Stimulated activated CD8-positive, alpha-beta memory T cell treated with anti-CD3 and anti-CD28 coated beads, Interleukin-2, amount 100 ng/mL, for 48 hours (primary cell): Measurements from ENCODE around the gene PNCK.
"Not testable (repeated sequence)": the region's sequence is repeated elsewhere in the genome, so short reads cannot be mapped to it uniquely, and the experiment has no call there.

Experiments used
- DNase-seq, 2 donors: peaks; one replicate each; pipeline ENCODE4 v3.0.0-alpha.2; 2020; ENCODE audit warnings: low read depth in 2 of 2

PNCK gene

DNA sequence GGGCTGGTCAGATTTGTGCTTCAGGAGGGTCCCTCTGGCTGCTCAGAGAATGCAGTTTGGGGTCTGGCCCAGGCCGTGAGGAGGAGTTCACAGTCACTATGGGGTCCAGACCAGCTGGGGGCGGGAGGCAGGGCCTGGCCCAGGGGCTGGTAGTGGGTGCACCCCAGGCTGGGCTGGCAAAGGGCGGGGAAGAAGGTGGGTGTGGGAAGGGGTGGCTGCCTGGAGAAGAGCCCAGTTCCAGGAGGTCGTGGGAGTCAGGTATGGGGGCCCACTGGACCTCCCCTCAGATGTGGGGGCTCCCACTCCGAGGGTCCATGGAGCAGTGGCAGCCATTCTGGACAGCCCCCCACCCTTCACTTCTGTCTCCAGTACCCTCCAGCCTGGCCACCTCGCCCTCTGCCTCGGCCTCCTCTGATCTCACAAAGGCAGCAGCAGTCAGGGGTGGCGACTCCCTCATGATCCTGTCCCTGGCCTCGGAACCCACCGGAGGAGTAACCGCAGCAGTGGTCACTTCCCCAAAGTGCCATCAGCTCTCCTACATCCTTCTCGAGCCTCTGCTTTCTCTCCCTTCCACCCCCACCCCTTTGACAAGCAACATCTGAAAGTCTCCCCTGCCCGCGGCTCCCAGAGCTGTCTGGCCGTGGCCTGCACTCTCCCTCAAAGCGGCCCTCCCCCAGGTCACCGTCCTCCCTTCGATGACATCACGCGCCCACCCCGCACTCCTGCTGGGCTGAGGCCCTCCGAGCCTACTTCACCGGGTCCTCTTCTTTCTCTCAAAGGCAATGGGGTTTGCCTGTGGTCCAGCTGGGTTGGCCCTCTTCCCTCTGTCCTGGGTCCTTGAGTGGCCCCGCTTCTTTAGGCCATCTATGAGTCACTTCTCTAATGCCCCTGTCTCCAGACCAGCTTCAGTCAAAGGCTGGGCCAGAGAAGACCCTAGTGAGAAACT is 12.4 kb upstream of the PNCK start:
- DNase-seq: no peak

DNA sequence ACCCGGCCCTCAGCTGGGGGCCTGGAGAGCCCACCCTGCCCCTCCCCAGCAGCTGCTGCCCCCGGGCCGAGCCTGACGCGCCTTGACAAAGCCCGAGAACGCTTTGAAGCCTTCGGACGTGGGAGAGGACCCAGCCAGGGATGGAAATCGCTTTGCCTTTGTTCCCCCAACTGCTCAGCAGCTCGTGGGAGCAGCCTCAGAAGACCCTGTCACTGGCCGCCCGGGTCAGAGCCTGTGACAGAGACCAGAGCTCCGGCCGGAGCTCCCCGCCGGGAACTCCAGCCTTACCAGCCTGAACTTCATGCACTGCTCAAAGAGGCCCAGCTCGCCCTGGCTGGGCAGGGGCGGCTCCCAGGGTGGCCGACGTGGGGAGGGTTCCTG is 11.5 kb upstream of the PNCK start:
- DNase-seq: no peak

DNA sequence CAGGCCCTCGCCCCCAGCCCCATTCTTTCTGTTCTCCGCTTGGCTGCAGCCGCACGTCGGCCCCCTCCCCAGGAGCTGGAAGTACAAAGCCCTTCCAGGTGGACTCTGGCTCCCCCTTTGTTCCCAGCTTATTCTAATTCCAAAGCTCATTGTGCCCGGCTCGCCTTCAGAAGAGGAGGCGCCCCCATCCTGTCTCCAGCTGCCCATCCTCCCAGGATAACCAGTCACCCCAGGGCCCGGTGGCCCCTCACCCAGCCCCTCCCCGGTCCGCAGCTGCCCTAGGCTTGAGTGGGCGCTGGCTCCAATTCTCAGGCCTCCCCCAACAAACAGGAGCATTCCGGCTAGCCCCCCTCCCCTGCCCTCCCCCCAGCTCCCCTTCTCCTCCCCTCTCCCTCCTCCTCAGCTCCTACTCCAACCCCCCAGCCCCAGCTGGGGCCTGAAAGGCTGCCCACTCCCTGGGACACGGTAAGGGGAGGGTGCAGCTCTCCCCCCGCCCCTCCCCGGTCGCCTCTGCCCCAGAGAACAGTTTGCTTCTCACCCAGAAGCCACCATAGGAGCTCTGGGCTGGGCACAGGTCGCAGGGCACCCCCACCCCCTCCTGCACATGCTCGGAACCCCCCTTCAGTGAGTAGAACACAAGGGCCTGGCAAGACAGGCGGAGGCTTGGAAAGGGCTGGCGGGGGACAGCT is 11.0 kb upstream of the PNCK start:
- no peak for DNase-seq

DNA sequence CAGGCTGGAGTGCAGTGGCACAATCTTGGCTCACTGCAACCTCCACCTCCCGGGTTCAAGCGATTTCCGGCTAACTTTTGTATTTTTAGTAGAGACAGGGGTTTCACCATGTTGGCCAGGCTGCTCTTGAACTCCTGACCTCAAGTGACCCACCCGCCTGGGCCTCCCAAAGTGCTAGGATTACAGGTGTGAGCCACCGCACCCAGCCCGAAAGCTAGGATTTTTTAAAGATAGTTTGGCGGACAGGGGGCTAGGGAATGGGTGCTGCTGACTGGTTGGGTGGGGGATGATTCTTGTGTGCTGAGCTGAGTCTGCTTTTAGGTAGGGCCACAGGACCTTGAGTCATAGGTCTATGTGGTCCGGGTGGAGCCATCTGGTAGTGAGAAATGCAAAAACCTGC is 9.9 kb upstream of the PNCK start:
- not testable (repeated sequence) for DNase-seq

DNA sequence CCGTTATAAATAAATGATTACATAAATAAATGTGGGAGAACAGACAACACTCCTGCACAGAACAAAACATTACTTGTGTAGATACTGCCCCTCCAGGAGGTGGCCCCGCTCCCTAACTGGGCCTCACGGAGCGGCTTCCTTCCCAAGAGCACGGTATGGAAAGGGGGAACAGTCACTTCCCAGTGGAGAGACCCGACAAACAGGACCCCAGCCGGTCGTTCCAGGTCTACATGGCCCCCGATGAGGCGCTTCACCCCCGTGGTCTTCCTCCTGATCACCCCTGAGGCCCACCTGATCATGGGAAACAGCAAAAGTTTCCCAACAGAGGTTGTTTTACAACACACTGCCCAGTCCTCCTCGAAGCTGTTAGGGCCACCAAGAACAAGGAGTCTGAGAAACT is 7.6 kb upstream of the PNCK start:
- DNase-seq: no peak

DNA sequence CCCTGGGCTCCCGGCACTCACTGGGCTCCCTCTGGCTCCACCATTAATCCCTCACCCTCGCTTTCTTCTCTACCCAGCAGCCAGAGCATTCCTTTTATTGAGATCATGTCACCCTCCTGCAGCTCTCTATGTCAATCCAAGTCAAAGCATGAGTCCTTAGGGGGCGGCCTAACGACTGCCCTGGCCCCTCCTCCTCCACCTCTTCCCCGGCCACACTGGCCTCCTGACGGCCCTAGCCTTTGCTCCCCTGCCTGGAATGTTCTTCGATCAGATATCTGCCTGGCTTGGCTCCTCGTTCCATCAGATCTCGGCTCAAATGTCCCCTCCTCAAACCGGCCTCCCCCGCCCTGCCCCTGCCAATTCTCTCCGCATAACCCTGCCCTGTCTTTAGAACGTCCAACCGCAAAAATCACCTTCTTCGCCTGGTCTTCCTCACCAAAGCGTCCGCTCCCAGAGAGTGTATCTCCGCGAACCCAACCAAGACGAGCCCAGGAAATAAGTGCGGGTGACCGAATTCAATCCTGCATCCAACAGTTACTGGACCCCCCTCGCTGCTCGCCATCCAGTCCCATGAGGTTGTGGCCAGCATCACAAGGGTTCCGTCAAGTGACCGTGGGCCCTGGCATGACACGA is 722 bp upstream of the PNCK start:
- DNase-seq: no peak

DNA sequence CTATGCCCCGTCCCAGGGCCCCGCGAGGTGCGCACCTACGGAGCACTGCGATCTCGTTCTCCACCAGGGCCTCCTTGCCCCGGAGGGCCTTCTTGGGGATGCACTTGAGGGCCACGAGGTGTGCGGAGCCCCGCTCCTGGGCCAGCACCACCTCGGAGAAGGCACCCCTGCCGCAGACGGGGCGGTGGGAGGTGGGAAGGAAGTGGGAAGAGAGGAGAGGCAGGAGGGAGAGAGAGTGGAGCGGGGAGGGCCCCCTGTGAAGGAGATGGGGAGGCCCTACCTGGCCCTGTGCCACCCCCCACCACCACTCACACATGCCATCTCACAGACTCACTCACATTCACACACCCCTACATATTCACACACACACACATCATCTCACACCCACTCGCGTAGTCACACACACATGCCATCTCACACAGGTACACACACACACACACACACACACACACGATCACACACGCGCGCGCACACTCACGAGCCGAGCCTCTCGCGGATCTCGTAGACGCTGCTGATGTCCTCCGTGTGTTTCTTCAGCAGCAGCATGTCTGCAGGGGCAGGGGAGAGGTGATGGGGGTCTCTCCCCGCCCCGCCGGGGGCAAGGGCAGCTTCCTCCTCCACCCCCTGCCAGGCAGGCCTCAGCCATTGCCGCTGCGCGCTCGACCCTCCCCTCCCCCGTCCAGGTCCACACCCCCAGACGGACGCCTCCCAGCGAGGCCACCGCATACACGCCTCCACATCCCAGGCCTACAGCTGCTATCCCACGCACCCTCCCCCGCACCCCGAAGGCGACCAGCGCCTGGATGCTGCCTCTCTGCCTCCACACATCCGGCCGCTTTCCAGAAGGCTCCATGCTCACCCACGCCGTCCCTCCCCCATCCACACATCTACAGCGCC is 834 bp downstream of the PNCK start:
- DNase-seq: no peak

DNA sequence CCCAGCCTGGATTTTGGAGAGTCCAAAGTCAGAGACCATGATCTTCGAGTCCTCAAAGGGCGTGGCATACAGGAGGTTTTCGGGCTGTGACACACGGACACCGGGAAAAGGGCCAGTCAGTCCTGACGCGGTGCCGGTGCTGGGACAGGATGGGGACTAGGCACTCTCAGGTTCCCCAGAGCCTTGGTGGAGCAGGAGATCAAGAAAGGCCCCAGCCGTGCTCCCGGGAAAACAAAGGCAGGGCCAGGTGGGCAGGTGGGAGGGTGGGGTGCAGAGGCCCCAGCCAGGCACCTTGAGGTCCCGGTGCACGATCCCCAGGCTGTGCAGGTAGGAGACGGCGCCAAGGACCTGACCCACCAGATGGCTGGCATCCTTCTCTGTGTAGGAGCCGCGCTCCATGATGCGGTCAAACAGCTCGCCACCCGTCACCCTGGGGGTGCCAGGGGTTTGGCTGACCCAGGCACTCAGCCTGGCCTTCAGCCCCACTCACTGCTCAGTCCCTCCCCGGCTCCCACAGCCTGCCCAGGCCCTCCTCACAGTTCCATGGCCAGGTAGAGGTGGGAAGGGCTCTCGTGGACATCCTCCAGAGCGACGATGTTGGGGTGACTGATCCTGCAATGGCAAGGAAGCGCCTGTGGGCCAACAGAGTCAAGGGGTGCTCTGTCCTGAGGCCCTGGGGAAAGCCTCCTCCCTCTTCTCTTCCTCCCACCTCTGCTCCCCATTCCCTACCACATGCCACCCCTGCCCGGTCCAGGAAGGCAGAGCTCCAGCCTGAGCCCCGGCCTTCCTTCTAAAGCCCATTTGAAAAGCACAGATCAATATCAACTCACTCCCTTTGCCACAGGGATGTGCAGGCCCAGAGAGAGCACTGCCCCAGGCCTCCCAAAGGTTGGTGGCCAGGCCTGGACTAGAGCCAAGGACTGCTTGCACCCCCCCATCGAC is 1.8 kb downstream of the PNCK start:
- DNase-seq: no peak

DNA sequence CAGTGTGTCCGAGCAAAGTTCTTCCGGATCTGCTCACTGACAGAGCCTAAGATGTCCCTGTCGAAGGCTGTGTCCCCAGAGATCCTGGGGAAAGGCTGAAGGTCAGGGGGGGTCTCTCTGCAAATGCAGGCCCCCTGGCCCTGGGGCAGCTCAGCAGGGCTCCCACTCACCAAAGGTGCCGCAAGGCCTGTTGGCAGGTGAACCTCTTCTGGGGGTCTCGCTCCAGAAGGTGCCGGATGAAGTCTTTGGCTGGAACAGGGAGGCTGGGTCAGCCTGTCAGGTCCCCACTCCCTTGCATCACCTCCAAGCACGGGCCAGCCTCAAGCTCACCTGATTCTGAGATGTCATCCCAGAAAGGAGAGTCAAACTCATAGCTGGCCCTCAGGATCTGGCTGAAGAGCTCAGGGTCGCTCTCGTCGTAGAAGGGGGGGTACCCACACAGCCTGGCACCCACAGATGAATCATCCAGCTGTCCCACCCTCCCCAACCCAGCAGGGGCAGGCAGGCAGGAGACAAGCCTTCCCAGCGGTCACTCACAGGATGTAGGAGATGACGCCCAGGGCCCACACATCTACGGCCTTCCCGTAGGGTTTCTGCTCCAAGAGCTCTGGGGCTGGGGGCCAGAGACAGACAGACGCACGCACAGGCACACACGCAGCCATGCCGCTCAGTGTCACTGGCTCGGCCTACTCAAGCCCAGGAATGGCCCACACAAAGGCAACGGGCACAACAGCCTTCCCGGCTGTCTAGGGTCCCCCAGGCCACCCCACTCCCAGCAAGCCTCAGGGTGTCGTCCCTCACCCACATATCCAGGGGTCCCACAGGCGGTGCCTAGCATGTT is 2.6 kb downstream of the PNCK start:
- DNase-seq: no peak

DNA sequence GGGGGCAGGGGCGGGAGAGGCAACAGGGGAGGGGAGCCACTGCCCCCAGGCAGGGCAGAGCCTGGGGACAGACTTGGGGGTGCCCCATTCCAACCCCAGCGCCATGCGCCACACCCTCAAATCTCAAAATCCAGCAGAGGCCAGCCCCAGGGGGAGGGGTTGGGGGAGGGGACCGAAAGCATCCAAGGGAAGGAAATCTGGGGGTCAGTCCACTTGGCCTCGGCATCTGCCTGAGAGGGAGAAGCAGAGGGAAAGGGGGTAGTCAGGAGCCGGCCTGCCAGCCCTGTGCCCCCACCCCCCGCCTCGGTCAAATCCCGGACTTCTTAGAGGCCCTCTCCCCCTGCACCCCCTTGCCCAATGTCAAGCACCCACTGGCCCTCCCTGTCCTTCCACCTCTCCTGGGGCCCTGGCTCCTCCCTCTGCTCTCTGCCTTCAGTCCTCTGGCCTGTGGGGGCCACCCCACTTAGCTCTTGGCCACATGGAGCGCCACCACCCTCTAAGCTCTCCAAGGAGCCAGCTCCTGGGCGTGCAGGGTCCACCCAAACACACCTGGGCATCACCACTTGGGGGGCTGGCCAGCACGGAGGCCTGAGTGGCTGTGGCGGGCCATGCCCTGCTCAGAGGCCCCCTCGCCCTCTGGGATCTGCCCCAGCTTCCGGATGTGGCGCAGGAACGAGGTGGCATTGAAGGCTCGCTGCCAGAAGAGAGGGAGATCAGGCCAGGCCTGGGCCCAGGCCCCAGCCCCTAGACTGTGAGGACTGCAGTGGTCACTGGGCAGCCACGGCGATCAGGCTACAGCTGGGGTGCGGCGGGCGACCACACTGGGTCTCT is 3.5 kb downstream of the PNCK start:
- no peak for DNase-seq

DNA sequence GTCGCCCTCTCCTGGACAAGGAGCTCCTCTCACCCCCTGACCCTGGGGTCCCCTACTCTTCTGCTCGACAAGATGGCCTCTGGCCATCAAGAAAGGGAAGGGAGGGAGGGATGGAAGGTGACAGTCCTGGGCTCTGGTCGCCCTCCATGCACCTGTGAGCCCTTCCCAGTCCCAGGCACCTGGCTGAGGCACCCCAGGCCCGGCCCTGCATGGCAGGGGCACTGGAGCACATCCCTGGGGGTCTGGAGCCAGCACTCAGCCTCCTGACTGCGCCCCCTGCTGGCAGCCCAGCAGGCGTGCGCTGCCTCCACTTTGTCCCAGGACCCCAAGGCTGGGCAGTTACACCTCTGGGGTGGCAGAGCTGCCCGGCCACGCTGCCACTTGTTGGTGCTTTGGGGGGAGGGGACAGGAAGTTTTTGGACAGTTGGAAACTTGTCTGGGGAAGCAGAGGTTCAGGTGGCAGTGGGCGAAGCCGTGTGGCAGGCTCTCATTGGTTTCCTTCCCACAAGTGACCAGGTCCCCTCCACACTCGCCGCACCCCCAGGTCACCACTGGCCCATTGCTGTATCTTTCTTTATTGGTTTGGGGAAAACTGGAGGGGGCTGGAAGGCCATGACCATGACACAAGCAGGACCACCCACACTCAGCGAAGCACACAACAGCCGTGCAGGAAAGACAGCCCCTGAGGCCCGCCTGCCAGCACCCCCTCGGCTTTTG is 4.3 kb downstream of the PNCK start:
- DNase-seq: peak in 1 of 2 donors; percentile 50

DNA sequence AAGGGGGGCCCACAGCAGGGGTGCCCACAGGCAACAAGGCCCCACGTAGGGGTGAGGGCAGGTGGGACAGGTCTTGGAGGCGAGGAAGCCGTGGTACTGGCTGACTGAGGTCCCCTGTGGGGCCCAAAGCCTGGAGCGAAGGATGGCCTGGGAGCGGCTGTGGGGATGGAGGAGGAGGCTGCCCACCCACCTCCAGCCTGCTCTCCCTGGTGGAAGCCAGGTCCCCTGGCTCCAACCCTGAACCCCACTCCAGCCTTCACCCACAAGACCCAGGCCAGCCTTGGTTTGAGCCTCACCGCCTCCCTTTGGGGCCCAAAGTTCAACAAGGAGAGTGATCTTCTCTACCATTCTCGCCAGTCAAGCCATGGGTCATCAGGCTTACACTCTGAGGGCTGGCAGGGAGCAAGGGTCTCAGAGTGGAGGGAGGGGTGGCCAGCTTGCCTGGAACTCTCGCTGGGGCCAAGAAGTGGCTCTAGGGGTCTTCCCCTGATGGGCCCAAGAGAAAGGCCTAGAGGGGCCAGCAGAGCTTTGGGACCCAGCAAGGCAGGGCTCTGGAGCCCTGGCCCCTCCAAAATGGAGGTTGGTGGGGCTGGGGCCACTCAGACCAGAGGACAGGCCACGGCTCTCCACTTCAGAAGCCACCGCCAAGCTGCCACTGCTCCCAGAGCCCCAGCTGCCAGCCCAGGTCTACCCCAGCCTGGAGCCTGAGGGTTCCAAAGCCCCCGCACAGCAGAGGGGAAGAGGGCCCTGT is 5.0 kb downstream of the PNCK start:
- DNase-seq: no peak

DNA sequence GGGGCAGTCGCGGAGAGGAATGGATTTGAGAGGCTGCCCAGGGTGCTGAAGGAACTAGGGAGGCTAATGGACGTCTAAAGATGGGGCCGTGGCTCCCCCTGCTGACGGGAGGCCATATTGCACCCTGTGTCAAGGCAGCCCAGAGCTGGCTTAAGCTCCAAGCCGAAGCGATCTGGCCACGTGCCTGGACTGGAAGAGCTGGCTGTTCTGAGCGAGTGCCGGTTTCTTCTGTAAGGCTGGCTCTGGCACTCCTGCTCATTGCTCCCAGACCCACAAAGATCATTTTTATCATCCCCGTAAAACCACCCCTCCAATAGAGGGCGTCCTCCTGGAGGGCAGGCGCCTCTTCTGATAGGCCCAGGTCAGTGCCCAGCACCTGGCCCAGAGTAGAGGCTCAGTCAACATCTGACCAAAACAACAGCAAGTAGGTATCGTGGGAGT is 5.6 kb downstream of the PNCK start:
- peak; percentile 64 to 69 for DNase-seq

DNA sequence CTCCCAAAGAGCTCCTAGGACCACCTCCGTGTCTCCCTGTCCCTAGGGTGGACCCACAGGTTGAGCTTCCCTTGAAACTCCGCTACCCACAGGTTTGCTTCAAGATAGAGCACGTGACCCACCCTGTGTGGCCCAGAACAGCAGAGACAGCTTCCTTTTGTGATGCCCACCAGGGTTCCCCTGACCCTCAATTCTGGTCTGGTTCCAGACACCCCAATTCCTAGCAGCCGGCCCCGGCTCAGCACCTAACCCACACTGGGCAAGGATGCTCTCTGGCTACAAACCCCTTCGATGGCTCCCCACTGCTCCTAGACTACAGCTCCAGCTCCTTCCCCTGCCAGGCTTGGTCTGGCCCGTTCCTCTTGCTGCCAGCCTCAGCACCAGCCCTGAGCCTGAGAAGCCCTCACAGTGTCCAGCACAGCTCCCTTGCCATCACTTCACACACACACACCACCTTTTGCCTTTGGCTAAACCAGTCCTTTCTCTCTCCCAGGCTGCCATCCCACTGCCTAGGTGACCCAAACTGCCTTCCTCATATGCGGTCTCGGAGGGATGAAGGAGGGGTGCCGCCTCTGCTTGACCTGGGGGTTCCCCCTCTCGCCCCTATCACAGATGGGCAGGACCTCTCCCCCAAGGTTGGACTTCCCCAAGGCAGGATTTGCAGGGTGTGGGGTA is 6.2 kb downstream of the PNCK start:
- DNase-seq: no peak

DNA sequence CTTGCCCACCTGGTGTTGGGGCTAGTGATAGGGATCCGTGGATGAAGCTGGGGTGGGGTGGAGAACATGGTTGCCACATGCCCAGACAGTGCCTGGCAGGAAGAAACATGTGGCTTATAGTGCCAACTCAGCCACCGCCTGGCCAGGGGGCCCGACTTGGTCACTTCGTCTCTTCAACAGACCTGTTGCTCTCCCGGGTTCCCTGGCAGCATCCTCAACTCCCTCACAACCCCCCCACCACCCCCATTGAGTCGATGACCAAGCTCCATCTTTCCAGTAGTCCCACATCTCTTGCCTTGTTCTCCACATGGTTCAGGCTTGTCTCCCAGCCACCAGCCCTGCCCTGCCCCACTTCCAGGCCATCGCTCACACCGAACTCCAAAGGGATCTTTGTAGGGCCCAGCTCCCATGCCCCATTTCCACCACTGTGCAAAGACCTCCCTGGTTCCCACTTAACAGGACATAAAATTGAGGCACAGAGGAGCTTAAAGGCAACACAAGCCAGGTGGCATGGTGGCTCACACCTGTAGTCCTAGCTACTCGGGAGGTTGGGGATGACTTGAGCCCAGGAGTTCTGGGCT is 7.8 kb downstream of the PNCK start:
- no peak for DNase-seq

DNA sequence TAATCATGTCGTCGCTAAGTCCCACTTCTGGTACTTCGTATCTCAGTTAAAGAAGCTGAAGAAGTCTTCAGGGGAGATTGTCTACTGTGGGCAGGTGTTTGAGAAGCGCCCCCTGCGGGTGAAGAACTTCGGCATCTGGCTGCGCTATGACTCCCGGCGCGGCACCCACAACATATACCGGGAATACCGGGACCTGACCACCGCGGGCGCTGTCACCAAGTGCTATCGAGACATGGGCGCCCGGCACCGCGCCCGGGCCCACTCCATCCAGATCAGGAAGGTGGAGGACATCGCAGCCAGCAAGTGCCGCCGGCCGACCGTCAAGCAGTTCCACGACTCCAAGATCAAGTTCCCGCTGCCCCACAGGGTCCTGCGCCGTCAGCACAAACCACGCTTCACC is 11.3 kb downstream of the PNCK start:
- DNase-seq: peak in 1 of 2 donors; percentile 33
